ENCODE data around the gene HADHB.

DNA sequence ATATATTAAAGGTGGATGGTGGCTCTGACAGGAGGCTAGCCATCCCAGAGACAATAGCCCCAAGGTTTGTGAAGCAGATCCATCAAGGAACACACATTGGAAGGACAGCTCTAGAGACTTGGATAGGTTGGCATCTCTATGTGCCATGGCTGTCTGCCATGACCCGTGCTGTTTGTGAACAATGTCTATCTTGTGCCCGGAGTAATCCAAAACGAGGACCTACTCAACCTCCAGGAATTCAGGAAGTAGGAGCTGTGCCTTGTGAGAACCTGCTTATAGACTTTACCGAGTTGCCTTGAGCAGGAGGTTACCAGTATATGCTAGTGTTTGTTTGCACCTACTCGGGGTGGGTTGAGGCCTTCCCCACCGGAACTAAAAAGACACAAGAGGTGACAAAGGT, 58.1 kb downstream of the HADHB start:
- TF ChIP-seq, protein P1, sequence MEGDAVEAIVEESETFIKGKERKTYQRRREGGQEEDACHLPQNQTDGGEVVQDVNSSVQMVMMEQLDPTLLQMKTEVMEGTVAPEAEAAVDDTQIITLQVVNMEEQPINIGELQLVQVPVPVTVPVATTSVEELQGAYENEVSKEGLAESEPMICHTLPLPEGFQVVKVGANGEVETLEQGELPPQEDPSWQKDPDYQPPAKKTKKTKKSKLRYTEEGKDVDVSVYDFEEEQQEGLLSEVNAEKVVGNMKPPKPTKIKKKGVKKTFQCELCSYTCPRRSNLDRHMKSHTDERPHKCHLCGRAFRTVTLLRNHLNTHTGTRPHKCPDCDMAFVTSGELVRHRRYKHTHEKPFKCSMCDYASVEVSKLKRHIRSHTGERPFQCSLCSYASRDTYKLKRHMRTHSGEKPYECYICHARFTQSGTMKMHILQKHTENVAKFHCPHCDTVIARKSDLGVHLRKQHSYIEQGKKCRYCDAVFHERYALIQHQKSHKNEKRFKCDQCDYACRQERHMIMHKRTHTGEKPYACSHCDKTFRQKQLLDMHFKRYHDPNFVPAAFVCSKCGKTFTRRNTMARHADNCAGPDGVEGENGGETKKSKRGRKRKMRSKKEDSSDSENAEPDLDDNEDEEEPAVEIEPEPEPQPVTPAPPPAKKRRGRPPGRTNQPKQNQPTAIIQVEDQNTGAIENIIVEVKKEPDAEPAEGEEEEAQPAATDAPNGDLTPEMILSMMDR (IDR thresholded peaks at IDR 0.05): no peak
- TF ChIP-seq POLR2A (IDR thresholded peaks at IDR 0.05) (no peak), EP300 (IDR thresholded peaks at IDR 0.05) (no peak), POLR2AphosphoS5 (IDR thresholded peaks at IDR 0.05) (no peak)
